GM12878 (cell line): ENCODE measurements around the gene NKX1-2. TPM values are rescaled to one million over a fixed set of nuclear protein-coding genes. Genes with fewer than 3 reads are reported as not detected.

Experiments used
- ATAC-seq: fragments of 200-7000 bp; cut with Tn5 transposase; 3 replicates; pipeline ENCODE4 v1.9.1; 2020; ENCODE audit warnings: mild to moderate bottlenecking, moderate library complexity
- BruUV-seq: library from RNA; stranded (reverse); fragments of 400-500 nt; replicated peaks from 2 replicates; lab custom pipeline; 2021; lab: Mats Ljungman, UMichigan
- CTCF ChIA-PET: fragments of 300-600 bp; sonication (Branson Sonifier 250); formaldehyde crosslinking; extraction: SDS; loops from one replicate; lab custom pipeline; 2021; ENCODE audit warnings: inconsistent platforms; lab: Yijun Ruan, JAX
- POLR2A ChIA-PET: fragments of 350-600 bp; formaldehyde crosslinking; extraction: SDS; loops from one replicate; lab custom pipeline; 2021; ENCODE audit warnings: inconsistent platforms; lab: Charles Lee
- RAD21 ChIA-PET: fragments of 300-600 bp; sonication (Branson Sonifier 250); formaldehyde crosslinking; loops from one replicate; lab custom pipeline; 2023; ENCODE audit warnings: antibody characterized with exemption; ENCODE audit not compliant: unreplicated experiment; lab: Charles Lee
- SMC1A ChIA-PET: fragments of 300-600 bp; sonication (Branson Sonifier 250); formaldehyde crosslinking; loops from one replicate; lab custom pipeline; 2023; ENCODE audit not compliant: unreplicated experiment, uncharacterized antibody; lab: Charles Lee
- DNase-seq: peaks from one replicate; pipeline ENCODE4 v3.0.0-alpha.2; 2011; ENCODE audit warnings: low read depth, low spot score
- FAIRE-seq: peaks from 3 replicates; lab custom pipeline; 2011; peaks lifted over from hg19 to GRCh38; lab: Jason Lieb, UNC
- H2AFZ ChIP-seq: 2 replicates; pipeline ENCODE4 v1.6.0; 2011; ENCODE audit warnings: low read depth, low read length, control low read depth; ENCODE audit not compliant: control insufficient read depth
- H3K27ac ChIP-seq: 2 replicates; pipeline ENCODE4 v1.5.1; 2011; ENCODE audit warnings: control low read depth; ENCODE audit not compliant: control insufficient read depth, insufficient read depth
- H3K27me3 ChIP-seq, 2 experiments: replicated peaks in 1 of 2; 2 replicates each; pipeline versions ENCODE4 v1.6.0 to v1.6.1; 2011; ENCODE audit warnings: low read length in 1 of 2; ENCODE audit not compliant: control insufficient read depth in 2 of 2, insufficient read depth in 2 of 2
- H3K36me3 ChIP-seq, 2 experiments: 2 replicates each; pipeline ENCODE4 v1.5.1; 2011; ENCODE audit warnings: low read length in 1 of 2; ENCODE audit not compliant: control insufficient read depth in 2 of 2, insufficient read depth in 2 of 2
- H3K4me1 ChIP-seq: 2 replicates; pipeline ENCODE4 v1.6.1; 2011; ENCODE audit warnings: mild to moderate bottlenecking, low read length, moderate library complexity, mixed read lengths; ENCODE audit not compliant: control insufficient read depth, insufficient read depth
- H3K4me2 ChIP-seq: 2 replicates; pipeline ENCODE4 v1.6.0; 2011; ENCODE audit warnings: control low read depth; ENCODE audit not compliant: control insufficient read depth, insufficient read depth
- H3K4me3 ChIP-seq: fragments of 200-600 bp; sonication (generic); 2 replicates; pipeline ENCODE4 v1.5.1; 2016
- H3K79me2 ChIP-seq: 2 replicates; pipeline ENCODE4 v1.6.0; 2011; ENCODE audit warnings: low read length; ENCODE audit not compliant: control insufficient read depth, insufficient read depth
- H3K9ac ChIP-seq: 2 replicates; pipeline ENCODE4 v1.8.0; 2011; ENCODE audit warnings: low read length, control low read depth, mixed read lengths; ENCODE audit not compliant: control insufficient read depth, insufficient read depth
- H3K9me3 ChIP-seq: replicated peaks from 3 replicates; pipeline ENCODE4 v1.5.1; 2011; ENCODE audit warnings: mild to moderate bottlenecking, low read length; ENCODE audit not compliant: control insufficient read depth, insufficient read depth
- H4K20me1 ChIP-seq: 2 replicates; pipeline ENCODE4 v1.6.0; 2011; ENCODE audit not compliant: control insufficient read depth, insufficient read depth
- CBX3 ChIP-seq: fragments of 200-600 bp; sonication (generic); IDR thresholded peaks from 2 replicates; pipeline ENCODE4 v1.6.1; 2016; ENCODE audit warnings: low read depth, borderline replicate concordance
- DPF2 ChIP-seq: fragments of 450-650 bp; IDR thresholded peaks from 2 replicates; pipeline ENCODE4 v1.6.1; 2017; ENCODE audit warnings: mild to moderate bottlenecking
- EP300 ChIP-seq, 2 experiments: fragments of 150-350 bp in 1 of 2; IDR thresholded peaks; 2 replicates each; pipeline ENCODE4 v1.6.1; 2011 to 2012; ENCODE audit warnings: low read depth in 2 of 2, low read length in 2 of 2, borderline replicate concordance in 1 of 2, improper control_type of control experiment in 1 of 2, inconsistent platforms in 1 of 2; ENCODE audit not compliant: control insufficient read depth in 1 of 2
- ETV6 ChIP-seq, 2 experiments: fragments of 450-650 bp in 1 of 2; IDR thresholded peaks in 1 of 2; conservative IDR thresholded peaks in 1 of 2; 2 replicates each; pipeline ENCODE4 v1.6.1; 2014; ENCODE audit warnings: antibody characterized with exemption in 1 of 2, borderline replicate concordance in 1 of 2, low read depth in 1 of 2, mild to moderate bottlenecking in 1 of 2, moderate library complexity in 1 of 2
- FOS ChIP-seq: IDR thresholded peaks from 3 replicates; pipeline ENCODE4 v1.6.1; 2011; ENCODE audit warnings: borderline replicate concordance; ENCODE audit not compliant: insufficient read length; ENCODE audit errors: extremely low read depth
- KLF5 ChIP-seq: fragments of 450-650 bp; IDR thresholded peaks from 2 replicates; pipeline ENCODE4 v1.6.1; 2014; ENCODE audit warnings: mild to moderate bottlenecking; ENCODE audit not compliant: partially characterized antibody
- NFYB ChIP-seq: IDR thresholded peaks from 2 replicates; pipeline ENCODE4 v1.6.1; 2011; ENCODE audit warnings: low read depth, mild to moderate bottlenecking, low read length, improper control_type of control experiment, moderate library complexity; ENCODE audit not compliant: insufficient read depth
- PML ChIP-seq: IDR thresholded peaks from 2 replicates; pipeline ENCODE4 v1.6.1; 2012; ENCODE audit warnings: low read length, inconsistent platforms
- RB1 ChIP-seq: fragments of 450-650 bp; formaldehyde crosslinking; IDR thresholded peaks from 2 replicates; pipeline ENCODE4 v1.6.1; 2017; ENCODE audit warnings: mild to moderate bottlenecking, borderline replicate concordance
- SMAD5 ChIP-seq: IDR thresholded peaks from 2 replicates; pipeline ENCODE4 v1.6.1; 2016; ENCODE audit warnings: antibody characterized with exemption, low read depth
- TCF3 ChIP-seq: IDR thresholded peaks from 2 replicates; pipeline ENCODE4 v1.6.1; 2012; ENCODE audit warnings: low read depth, mild to moderate bottlenecking, low read length, borderline replicate concordance; ENCODE audit not compliant: insufficient read depth
- YBX1 ChIP-seq: fragments of 450-650 bp; IDR thresholded peaks from 2 replicates; pipeline ENCODE4 v1.6.1; 2016; ENCODE audit warnings: antibody characterized with exemption
- YY1 ChIP-seq: IDR thresholded peaks from 2 replicates; pipeline ENCODE4 v1.6.1; 2011; ENCODE audit warnings: low read depth, mild to moderate bottlenecking, low read length
- ZBTB11 ChIP-seq: fragments of 450-650 bp; formaldehyde crosslinking; IDR thresholded peaks from 2 replicates; pipeline ENCODE4 v1.5.0; 2022; ENCODE audit warnings: mild to moderate bottlenecking, missing genetic modification characterization
- WGBS: methylation state at CpG from one replicate; pipeline ENCODE4 v1.1.6; 2016; ENCODE audit warnings: low lambda C conversion rate; ENCODE audit not compliant: insufficient replicate concordance, insufficient coverage; ENCODE audit errors: missing lambda C conversion rate; 5-methylcytosine and 5-hydroxymethylcytosine counted together
- in situ Hi-C: fragments of 300-500 bp; cut with MboI; formaldehyde crosslinking; loops from 9 replicates; pipeline ENCODE4 v1.14.3; 2018; ENCODE audit warnings: mixed read lengths
- intact Hi-C: fragments of 100-400 bp; cut with micrococcal nuclease; formaldehyde crosslinking; loops from one replicate; pipeline ENCODE4 v1.14.2; 2022; ENCODE audit not compliant: unreplicated experiment
- polyA plus RNA-seq, 11 experiments: library from polyadenylated mRNA; depleted of rRNA in 4 of 11; unstranded in 6 of 11; stranded (reverse) in 5 of 11; fragments of >200 nt; fragmentation: Nextera tagmentation in 4 of 11; fragmentation: Illumina TruSeq in 1 of 11; extraction: Ambion mirVana in 4 of 11; extraction: Trizol in 1 of 11; gene quantifications; 1 replicate in 1 of 11; 2 replicates in 10 of 11; pipeline versions ENCODE4 v1.2.1 to v1.2.3, GENCODE V29; 2011 to 2016; ENCODE audit warnings: inconsistent platforms in 2 of 11, missing spikeins in 2 of 11, low read depth in 1 of 11
- total RNA-seq, 4 experiments: library from RNA; depleted of rRNA in 3 of 4; stranded (reverse); fragments of >200 nt in 3 of 4; fragmentation: Illumina TruSeq in 1 of 4; extraction: Trizol in 1 of 4; gene quantifications; 2 replicates each; pipeline versions ENCODE4 v1.2.1 to v1.2.3, GENCODE V29; 2013 to 2021
- TF ChIP-seq, protein P1 (sequence below): fragments of 450-650 bp; IDR thresholded peaks from 2 replicates; pipeline ENCODE4 v1.6.1; 2017; ENCODE audit warnings: mild to moderate bottlenecking, moderate library complexity

Gene NKX1-2
- total and polyA plus RNA-seq, 10 of the 15 experiments (the other 5 are each of a cell fraction or from before 2014, with no cell fraction given) = not detected

- no peak for TF ChIP-seq RB1
- TF ChIP-seq, protein P1, sequence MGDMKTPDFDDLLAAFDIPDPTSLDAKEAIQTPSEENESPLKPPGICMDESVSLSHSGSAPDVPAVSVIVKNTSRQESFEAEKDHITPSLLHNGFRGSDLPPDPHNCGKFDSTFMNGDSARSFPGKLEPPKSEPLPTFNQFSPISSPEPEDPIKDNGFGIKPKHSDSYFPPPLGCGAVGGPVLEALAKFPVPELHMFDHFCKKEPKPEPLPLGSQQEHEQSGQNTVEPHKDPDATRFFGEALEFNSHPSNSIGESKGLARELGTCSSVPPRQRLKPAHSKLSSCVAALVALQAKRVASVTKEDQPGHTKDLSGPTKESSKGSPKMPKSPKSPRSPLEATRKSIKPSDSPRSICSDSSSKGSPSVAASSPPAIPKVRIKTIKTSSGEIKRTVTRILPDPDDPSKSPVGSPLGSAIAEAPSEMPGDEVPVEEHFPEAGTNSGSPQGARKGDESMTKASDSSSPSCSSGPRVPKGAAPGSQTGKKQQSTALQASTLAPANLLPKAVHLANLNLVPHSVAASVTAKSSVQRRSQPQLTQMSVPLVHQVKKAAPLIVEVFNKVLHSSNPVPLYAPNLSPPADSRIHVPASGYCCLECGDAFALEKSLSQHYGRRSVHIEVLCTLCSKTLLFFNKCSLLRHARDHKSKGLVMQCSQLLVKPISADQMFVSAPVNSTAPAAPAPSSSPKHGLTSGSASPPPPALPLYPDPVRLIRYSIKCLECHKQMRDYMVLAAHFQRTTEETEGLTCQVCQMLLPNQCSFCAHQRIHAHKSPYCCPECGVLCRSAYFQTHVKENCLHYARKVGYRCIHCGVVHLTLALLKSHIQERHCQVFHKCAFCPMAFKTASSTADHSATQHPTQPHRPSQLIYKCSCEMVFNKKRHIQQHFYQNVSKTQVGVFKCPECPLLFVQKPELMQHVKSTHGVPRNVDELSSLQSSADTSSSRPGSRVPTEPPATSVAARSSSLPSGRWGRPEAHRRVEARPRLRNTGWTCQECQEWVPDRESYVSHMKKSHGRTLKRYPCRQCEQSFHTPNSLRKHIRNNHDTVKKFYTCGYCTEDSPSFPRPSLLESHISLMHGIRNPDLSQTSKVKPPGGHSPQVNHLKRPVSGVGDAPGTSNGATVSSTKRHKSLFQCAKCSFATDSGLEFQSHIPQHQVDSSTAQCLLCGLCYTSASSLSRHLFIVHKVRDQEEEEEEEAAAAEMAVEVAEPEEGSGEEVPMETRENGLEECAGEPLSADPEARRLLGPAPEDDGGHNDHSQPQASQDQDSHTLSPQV = no peak
- no peak for TF ChIP-seq FOS
Observed at GRCh38 chr10:124496620-124497019, 46.8 kb upstream of the NKX1-2 start (continued).

GRCh38 chr10:124496150-124496549, 46.3 kb upstream of the NKX1-2 start:
- Histone ChIP-seq H3K9me3 (peaks cover 2% of the 10 kb centered on the region; the same call in 1 of the 3 replicates), H3K27me3 (no peaks in the 10 kb centered on the region), H3K79me2 (no peaks in the 10 kb centered on the region), H3K27ac (no peak overlapping the region), H3K4me2 (no peak overlapping the region), H3K4me1 (no peaks in the 10 kb centered on the region; the same call in 1 of the 2 replicates), H3K9ac (no peak overlapping the region), H3K36me3 (no peaks in the 10 kb centered on the region), H4K20me1 (no peaks in the 10 kb centered on the region), H2AFZ (no peak overlapping the region), H3K4me3 (no peak overlapping the region)
- RAD21 ChIA-PET = no interaction called here
- in situ Hi-C loops = no loop called here
- 74% methylated on average over 14 of the region's 14 CpGs for WGBS
- no peak for DNase-seq
- intact Hi-C loops = no loop called here
- no peak for TF ChIP-seq SMAD5
- no peak for TF ChIP-seq ETV6 (conservative IDR thresholded peaks at IDR 0.05 in 1 of 2, IDR thresholded peaks at IDR 0.05 in 1 of 2; ENCODE audit: borderline replicate concordance in 1 of 2, low read depth in 1 of 2)
- TF ChIP-seq KLF5 = no peak
- no peak for TF ChIP-seq PML
- no peak for TF ChIP-seq YY1
- no peak for TF ChIP-seq ZBTB11 (CRISPR knock-in tag)
- TF ChIP-seq DPF2 = no peak
- no peak for TF ChIP-seq YBX1
- TF ChIP-seq EP300 (IDR thresholded peaks at IDR 0.05; ENCODE audit: borderline replicate concordance in 1 of 2, control insufficient read depth in 1 of 2, low read depth in 2 of 2, low read length in 2 of 2) = no peak
- TF ChIP-seq NFYB = no peak
- TF ChIP-seq CBX3 = no peak
- TF ChIP-seq TCF3 = no peak
- no TSS peak for BruUV-seq
- POLR2A ChIA-PET = no interaction called here
- no peak for ATAC-seq
- SMC1A ChIA-PET = no interaction called here
- no peak for FAIRE-seq
- CTCF ChIA-PET = no interaction called here
